ENCODE results near the gene GSG1. TPM values are rescaled to one million over a fixed set of nuclear protein-coding genes. Genes with fewer than 3 reads are reported as not detected.

Gene GSG1
- total RNA-seq, 1 experiment from 2014 or later, result 0.49 TPM

- H3K27me3 ChIP-seq, result no peaks in the 10 kb centered on the region
- no peak overlapping the region for H3K4me3 ChIP-seq
- no peaks in the 10 kb centered on the region for H3K9me3 ChIP-seq (replicated peaks)
- peaks cover 14% of the 10 kb centered on the region for H3K4me1 ChIP-seq
- no peak for DNase-seq
- H3K36me3 ChIP-seq, result no peaks in the 10 kb centered on the region
- no peak overlapping the region for H3K27ac ChIP-seq
Observed at GRCh38 chr12:13128291-13128965, 25.0 kb upstream of the GSG1 start.

GRCh38 chr12:13127444-13127843, 24.0 kb upstream of the GSG1 start:
- H3K9me3 ChIP-seq (replicated peaks), result no peaks in the 10 kb centered on the region
- no peaks in the 10 kb centered on the region for H3K36me3 ChIP-seq
- H3K27ac ChIP-seq, result no peak overlapping the region
- no peak for DNase-seq
- no peaks in the 10 kb centered on the region for H3K27me3 ChIP-seq
- H3K4me1 ChIP-seq, result peaks cover 14% of the 10 kb centered on the region
- no peak overlapping the region for H3K4me3 ChIP-seq

- no peaks in the 10 kb centered on the region for H3K36me3 ChIP-seq
- H3K9me3 ChIP-seq (replicated peaks), result no peaks in the 10 kb centered on the region
- no peak overlapping the region for H3K4me3 ChIP-seq
- no peaks in the 10 kb centered on the region for H3K27me3 ChIP-seq
- no peak for DNase-seq
- no peak overlapping the region for H3K27ac ChIP-seq
- H3K4me1 ChIP-seq, result peaks cover 14% of the 10 kb centered on the region
Observed at GRCh38 chr12:13126494-13126893, 23.0 kb upstream of the GSG1 start.

GRCh38 chr12:13125996-13126395, 22.5 kb upstream of the GSG1 start:
- no peaks in the 10 kb centered on the region for H3K36me3 ChIP-seq
- no peaks in the 10 kb centered on the region for H3K27me3 ChIP-seq
- H3K4me1 ChIP-seq, result peaks cover 14% of the 10 kb centered on the region
- no peak for DNase-seq
- H3K9me3 ChIP-seq (replicated peaks), result no peaks in the 10 kb centered on the region
- H3K4me3 ChIP-seq, result no peak overlapping the region
- H3K27ac ChIP-seq, result no peak overlapping the region

GRCh38 chr12:13124656-13125505, 21.4 kb upstream of the GSG1 start:
- Histone ChIP-seq H3K27ac (peak overlapping the region; percentile 9), H3K4me3 (no peak overlapping the region), H3K36me3 (no peaks in the 10 kb centered on the region), H3K27me3 (no peaks in the 10 kb centered on the region), H3K4me1 (peaks cover 14% of the 10 kb centered on the region), H3K9me3 (replicated peaks) (no peaks in the 10 kb centered on the region; the same call in 1 of the 2 replicates)
- DNase-seq, result peak in 1 of 2 experiments; percentile 17

- no peaks in the 10 kb centered on the region for H3K27me3 ChIP-seq
- H3K4me1 ChIP-seq, result peaks cover 26% of the 10 kb centered on the region
- no peak overlapping the region for H3K4me3 ChIP-seq
- no peaks in the 10 kb centered on the region; the same call in 1 of the 2 replicates for H3K9me3 ChIP-seq (replicated peaks)
- DNase-seq, result no peak
- H3K27ac ChIP-seq, result no peak overlapping the region
- no peaks in the 10 kb centered on the region for H3K36me3 ChIP-seq
Observed at GRCh38 chr12:13121568-13121967, 18.1 kb upstream of the GSG1 start.

GRCh38 chr12:13120413-13120812, 16.9 kb upstream of the GSG1 start:
- Histone ChIP-seq H3K27ac (no peak overlapping the region), H3K9me3 (replicated peaks) (no peaks in the 10 kb centered on the region; the same call in 1 of the 2 replicates), H3K27me3 (no peaks in the 10 kb centered on the region), H3K4me1 (peaks cover 22% of the 10 kb centered on the region), H3K36me3 (no peaks in the 10 kb centered on the region), H3K4me3 (no peak overlapping the region)
- no peak for DNase-seq

GRCh38 chr12:13119826-13120225, 16.4 kb upstream of the GSG1 start:
- Histone ChIP-seq H3K27ac (no peak overlapping the region), H3K27me3 (no peaks in the 10 kb centered on the region), H3K4me1 (peaks cover 16% of the 10 kb centered on the region), H3K9me3 (replicated peaks) (no peaks in the 10 kb centered on the region; the same call in 1 of the 2 replicates), H3K36me3 (no peaks in the 10 kb centered on the region), H3K4me3 (no peak overlapping the region)
- DNase-seq, result no peak

GRCh38 chr12:13117029-13117428, 13.6 kb upstream of the GSG1 start:
- Histone ChIP-seq H3K4me1 (peaks cover 12% of the 10 kb centered on the region; the same call in 1 of the 2 replicates), H3K27ac (no peak overlapping the region), H3K4me3 (no peak overlapping the region), H3K36me3 (no peaks in the 10 kb centered on the region), H3K27me3 (no peaks in the 10 kb centered on the region), H3K9me3 (replicated peaks) (no peaks in the 10 kb centered on the region; the same call in 1 of the 2 replicates)
- no peak for DNase-seq

- H3K27me3 ChIP-seq, result no peaks in the 10 kb centered on the region
- H3K36me3 ChIP-seq, result no peaks in the 10 kb centered on the region
- DNase-seq, result no peak
- no peak overlapping the region for H3K4me3 ChIP-seq
- H3K4me1 ChIP-seq, result peaks cover 12% of the 10 kb centered on the region; the same call in 1 of the 2 replicates
- H3K27ac ChIP-seq, result no peak overlapping the region
- no peaks in the 10 kb centered on the region; the same call in 1 of the 2 replicates for H3K9me3 ChIP-seq (replicated peaks)
Observed at GRCh38 chr12:13116259-13116658, 12.8 kb upstream of the GSG1 start.

- Histone ChIP-seq H3K4me3 (no peak overlapping the region), H3K9me3 (replicated peaks) (0 out of 2 replicates have a peak, but pooled peaks cover under 1% of the 10 kb centered on the region), H3K4me1 (peaks cover 12% of the 10 kb centered on the region; the same call in 1 of the 2 replicates), H3K27ac (no peak overlapping the region), H3K36me3 (no peaks in the 10 kb centered on the region), H3K27me3 (no peaks in the 10 kb centered on the region)
- no peak for DNase-seq
Observed at GRCh38 chr12:13114251-13115052, 11.0 kb upstream of the GSG1 start.

GRCh38 chr12:13112968-13113367, 9.5 kb upstream of the GSG1 start:
- H3K27ac ChIP-seq, result no peak overlapping the region
- no peak for DNase-seq
- H3K27me3 ChIP-seq, result no peaks in the 10 kb centered on the region
- H3K4me1 ChIP-seq, result no peaks in the 10 kb centered on the region
- H3K9me3 ChIP-seq (replicated peaks), result 0 out of 2 replicates have a peak, but pooled peaks cover 3% of the 10 kb centered on the region
- H3K4me3 ChIP-seq, result no peak overlapping the region
- H3K36me3 ChIP-seq, result no peaks in the 10 kb centered on the region

- Histone ChIP-seq H3K27me3 (no peaks in the 10 kb centered on the region), H3K9me3 (replicated peaks) (0 out of 2 replicates have a peak, but pooled peaks cover 3% of the 10 kb centered on the region), H3K4me3 (no peak overlapping the region), H3K4me1 (peaks cover 9% of the 10 kb centered on the region), H3K36me3 (no peaks in the 10 kb centered on the region), H3K27ac (no peak overlapping the region)
- no peak for DNase-seq
Observed at GRCh38 chr12:13106666-13107065, 3.2 kb upstream of the GSG1 start.

- Histone ChIP-seq H3K27ac (no peak overlapping the region), H3K27me3 (no peaks in the 10 kb centered on the region), H3K36me3 (no peaks in the 10 kb centered on the region), H3K4me3 (no peak overlapping the region), H3K4me1 (peaks cover 9% of the 10 kb centered on the region), H3K9me3 (replicated peaks) (0 out of 2 replicates have a peak, but pooled peaks cover 3% of the 10 kb centered on the region)
- no peak for DNase-seq
Observed at GRCh38 chr12:13105781-13106180, 2.3 kb upstream of the GSG1 start.
